Anterior cingulate cortex (tissue), 58 donors: Measurements from ENCODE around the gene ELAVL2.
"Not testable (repeated sequence)": the region's sequence is repeated elsewhere in the genome, so short reads cannot be mapped to it uniquely, and the experiment has no call there.

Source experiments
- DNase-seq, 58 donors: peaks; one replicate each; lab custom pipeline; 2025; lab: John Stamatoyannopoulos, UW

ELAVL2 gene

GRCh38 chr9:23730364-23730763 is 95.7 kb downstream of the ELAVL2 start:
- DNase-seq: no peak

GRCh38 chr9:23728736-23729135 is 97.3 kb downstream of the ELAVL2 start:
- DNase-seq: no peak

- DNase-seq: no peak
These were observed 100.6 kb downstream of the ELAVL2 start for GRCh38 chr9:23725279-23725946.

DNA sequence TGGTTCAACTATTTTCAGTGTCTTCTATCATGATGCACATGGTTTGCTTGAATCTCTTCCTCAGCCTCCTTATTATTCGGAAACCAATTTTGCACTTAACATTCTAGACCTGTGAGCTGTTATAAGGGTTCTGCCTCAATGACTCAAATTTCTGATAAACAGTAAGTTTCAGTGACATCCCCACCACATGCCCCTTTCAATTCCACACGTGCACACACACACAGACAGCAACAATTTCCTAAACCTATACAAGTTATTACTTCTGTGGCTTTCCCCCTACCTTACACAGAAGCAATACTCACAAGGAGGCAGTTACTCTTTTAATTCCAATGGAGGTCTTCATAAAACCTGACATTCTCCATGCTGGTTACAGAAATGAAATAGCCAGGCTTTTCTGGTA is 102.4 kb downstream of the ELAVL2 start:
- no peak for DNase-seq

GRCh38 chr9:23723048-23723447 is 103.0 kb downstream of the ELAVL2 start:
- not testable (repeated sequence) for DNase-seq

DNA sequence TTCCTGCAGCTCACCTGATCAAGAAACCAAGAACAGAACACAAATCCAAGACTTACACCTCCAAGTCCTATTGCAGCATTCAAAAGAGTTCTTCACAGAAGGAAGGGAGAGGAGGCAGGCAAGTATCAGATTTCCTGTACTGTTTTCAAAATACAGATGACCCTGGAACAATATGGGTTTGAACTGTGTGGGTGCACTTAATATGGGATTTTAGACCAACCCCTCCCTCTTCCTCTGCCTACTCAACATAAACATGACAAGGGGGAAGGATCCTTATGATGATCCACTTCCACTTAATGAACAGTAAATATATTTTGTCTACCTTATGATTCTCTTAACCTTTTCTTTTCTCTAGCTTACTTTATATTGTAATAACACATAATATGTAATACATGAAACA is 104.6 kb downstream of the ELAVL2 start:
- DNase-seq: no peak

GRCh38 chr9:23717505-23717904 is 108.5 kb downstream of the ELAVL2 start:
- no peak for DNase-seq

GRCh38 chr9:23707249-23707648 is 118.8 kb downstream of the ELAVL2 start:
- no peak for DNase-seq

GRCh38 chr9:23702311-23702922 is 123.6 kb downstream of the ELAVL2 start:
- no peak for DNase-seq

GRCh38 chr9:23701291-23701690 is 124.7 kb downstream of the ELAVL2 start:
- no peak for DNase-seq

- DNase-seq: no peak
These were observed 125.7 kb downstream of the ELAVL2 start for GRCh38 chr9:23700359-23700758.

GRCh38 chr9:23698161-23698560 is 127.9 kb downstream of the ELAVL2 start:
- no peak for DNase-seq

DNA sequence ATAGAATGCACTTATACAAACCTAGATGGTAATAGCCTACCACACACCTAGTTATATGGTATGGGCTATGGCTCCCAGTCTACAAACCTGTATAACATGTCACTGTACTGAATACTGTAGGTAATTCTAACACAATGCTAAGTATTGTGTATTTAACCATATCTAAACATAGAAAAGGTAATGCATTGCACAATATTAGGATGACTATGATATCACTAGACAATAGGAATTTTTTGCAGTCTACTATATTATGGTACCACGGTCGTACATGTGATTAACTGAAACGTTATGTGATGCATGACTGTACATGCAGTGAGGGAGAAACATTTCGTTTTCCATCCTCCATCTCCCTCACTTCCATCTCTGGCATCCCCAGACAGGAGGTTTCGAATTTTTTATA is 130.5 kb downstream of the ELAVL2 start:
- DNase-seq: no peak

DNA sequence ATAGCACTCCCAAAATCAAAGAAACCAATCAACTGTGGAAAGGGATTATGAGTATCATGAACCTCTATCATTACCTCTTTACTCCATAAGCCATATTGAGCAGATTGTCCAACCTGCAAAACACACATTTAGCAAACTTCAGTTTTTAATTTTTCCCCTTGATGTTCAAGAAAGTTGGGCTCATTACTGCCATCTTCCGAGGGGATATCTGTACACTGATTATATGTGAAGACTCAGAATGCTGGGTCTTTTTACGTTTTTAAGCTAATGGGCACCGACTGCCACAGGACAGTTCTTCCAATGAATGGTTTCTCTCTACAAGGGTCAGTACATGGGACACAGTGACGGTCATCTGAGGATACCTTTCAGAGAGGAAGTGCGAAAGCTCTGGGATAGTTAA is 132.7 kb downstream of the ELAVL2 start:
- DNase-seq: no peak

GRCh38 chr9:23686896-23687295 is 139.1 kb downstream of the ELAVL2 start:
- no peak for DNase-seq

GRCh38 chr9:23686257-23686656 is 139.8 kb downstream of the ELAVL2 start:
- no peak for DNase-seq

DNA sequence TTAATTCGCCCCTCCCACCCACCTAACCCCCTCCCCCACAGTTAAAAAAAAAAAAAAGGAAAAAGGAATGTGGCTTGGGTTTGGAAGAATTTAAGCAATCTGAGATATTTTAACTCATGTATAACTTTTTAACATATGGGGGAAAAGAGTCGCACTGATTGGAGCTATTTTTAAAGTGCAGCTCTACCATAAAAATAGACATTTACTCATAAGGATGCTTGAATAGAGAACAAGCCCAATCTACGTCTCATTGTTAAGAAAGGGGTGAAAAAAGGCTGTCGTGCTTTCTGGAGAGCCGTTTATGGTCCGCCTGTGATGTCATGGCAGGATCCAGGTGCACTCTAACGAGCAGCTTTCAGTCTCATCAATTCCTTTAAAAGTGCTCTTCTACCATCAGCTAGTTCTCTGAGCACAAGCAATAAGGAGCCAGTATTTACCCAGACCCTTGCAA is 142.4 kb downstream of the ELAVL2 start:
- peak in 6 of 58 donors; percentile 4 to 57 (median 21) for DNase-seq

- DNase-seq: peak in 4 of 58 donors; percentile 14 to 50 (median 28)
These were observed 143.1 kb downstream of the ELAVL2 start for GRCh38 chr9:23682891-23683431.

- DNase-seq: no peak
These were observed 143.7 kb downstream of the ELAVL2 start for GRCh38 chr9:23682352-23682751.

DNA sequence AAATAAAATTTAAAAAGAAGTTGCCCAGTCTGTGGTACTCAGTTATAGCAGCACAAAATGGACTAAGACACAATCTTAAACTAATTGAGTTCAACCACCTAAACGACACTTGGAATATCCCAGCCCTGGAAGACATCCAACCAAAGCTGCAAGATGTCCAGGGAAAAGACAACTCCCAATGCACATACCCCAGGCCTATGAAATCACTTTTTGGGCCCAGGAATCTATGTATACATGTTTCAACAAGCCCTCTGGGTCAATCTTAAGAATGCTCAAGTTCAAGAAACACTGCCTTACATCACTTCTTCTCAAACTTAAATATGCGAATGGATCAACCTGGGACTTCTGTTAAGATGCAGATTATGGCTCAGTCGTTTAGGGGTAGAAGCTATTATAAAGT is 148.6 kb downstream of the ELAVL2 start:
- no peak for DNase-seq

DNA sequence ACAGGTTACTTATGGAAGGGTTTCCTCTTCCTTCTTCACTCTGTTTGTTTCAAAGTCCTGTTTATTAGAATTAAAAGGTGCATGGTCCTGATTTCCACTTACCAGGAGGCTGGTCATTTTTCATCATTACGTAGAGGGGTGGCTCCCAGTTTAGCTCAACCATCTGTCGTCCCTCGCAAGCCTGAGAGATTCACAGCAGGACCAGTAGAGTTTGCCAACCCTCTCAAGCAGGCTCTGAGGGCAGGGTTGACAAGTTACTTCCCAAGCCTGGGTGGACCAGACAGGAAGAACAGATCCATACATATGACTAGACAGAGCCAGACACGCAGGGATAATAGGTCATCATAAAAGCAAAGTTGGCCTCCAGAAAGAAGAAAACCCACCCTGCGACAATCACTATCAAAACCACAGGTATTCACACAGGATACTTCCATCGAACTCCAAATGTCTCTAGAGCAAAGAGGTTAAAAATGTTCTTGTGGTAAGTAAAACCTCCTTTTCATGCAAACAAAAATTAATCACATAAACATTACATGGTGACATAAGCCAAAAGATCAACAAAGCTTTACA is 151.9 kb downstream of the ELAVL2 start:
- no peak for DNase-seq

- DNase-seq: no peak
These were observed 153.9 kb downstream of the ELAVL2 start for GRCh38 chr9:23672151-23672550.
